Esophagus squamous epithelium (tissue), 4 donors: Measurements from ENCODE around the gene RIN3.

Source experiments
- POLR2A ChIP-seq, 4 donors: fragments of 450-650 bp; IDR thresholded peaks; one replicate each; pipeline ENCODE4 v1.6.1; 2017; ENCODE audit warnings: antibody characterized with exemption in 4 of 4, mild to moderate bottlenecking in 4 of 4, moderate library complexity in 3 of 4
- TF ChIP-seq, protein P1 (sequence below), 6 experiments: fragments of 450-650 bp in 4 of 6; fragments of 200-600 bp in 2 of 6; sonication (generic) in 2 of 6; IDR thresholded peaks; one replicate each; pipeline ENCODE4 v1.5.1; 2016 to 2019; ENCODE audit warnings: antibody characterized with exemption in 6 of 6, mild to moderate bottlenecking in 4 of 6, moderate library complexity in 4 of 6

DNA sequence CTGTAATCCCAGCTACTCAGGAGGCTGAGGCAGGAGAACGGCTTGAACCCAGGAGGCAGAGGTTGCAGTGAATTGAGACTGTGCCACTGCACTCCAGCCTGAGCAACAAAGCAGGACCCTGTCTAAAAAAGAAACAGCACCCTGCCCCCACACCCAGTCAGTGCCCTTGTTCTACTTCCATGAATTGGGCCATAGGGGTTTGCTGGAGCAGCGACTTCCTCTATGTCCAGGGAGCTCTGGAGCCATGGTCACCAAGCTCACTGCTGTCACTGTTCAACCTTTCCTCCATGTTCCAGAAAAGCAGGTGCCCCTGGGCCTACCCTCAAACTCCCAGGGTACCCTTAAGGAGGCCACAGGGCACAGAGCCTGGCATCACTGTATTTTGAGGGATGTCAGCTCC lies 116.8 kb downstream of the RIN3 start:
- TF ChIP-seq, protein P1, sequence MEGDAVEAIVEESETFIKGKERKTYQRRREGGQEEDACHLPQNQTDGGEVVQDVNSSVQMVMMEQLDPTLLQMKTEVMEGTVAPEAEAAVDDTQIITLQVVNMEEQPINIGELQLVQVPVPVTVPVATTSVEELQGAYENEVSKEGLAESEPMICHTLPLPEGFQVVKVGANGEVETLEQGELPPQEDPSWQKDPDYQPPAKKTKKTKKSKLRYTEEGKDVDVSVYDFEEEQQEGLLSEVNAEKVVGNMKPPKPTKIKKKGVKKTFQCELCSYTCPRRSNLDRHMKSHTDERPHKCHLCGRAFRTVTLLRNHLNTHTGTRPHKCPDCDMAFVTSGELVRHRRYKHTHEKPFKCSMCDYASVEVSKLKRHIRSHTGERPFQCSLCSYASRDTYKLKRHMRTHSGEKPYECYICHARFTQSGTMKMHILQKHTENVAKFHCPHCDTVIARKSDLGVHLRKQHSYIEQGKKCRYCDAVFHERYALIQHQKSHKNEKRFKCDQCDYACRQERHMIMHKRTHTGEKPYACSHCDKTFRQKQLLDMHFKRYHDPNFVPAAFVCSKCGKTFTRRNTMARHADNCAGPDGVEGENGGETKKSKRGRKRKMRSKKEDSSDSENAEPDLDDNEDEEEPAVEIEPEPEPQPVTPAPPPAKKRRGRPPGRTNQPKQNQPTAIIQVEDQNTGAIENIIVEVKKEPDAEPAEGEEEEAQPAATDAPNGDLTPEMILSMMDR (IDR thresholded peaks at IDR 0.05) = no peak
- no peak for TF ChIP-seq POLR2A (IDR thresholded peaks at IDR 0.05)
